CD4-positive, alpha-beta T cell (primary cell): Measurements from ENCODE around the gene HACD1. TPM values are rescaled to one million over a fixed set of nuclear protein-coding genes. Genes with fewer than 3 reads are reported as not detected.

ENCODE experiments used
- ATAC-seq: fragments of 200-7000 bp; cut with Tn5 transposase; one replicate; pipeline ENCODE4 v1.10.0; 2022; ENCODE audit warnings: mild to moderate bottlenecking; ENCODE audit not compliant: poor library complexity
- CTCF ChIA-PET: fragments of 350-600 bp; sonication (Branson Sonifier 250); formaldehyde crosslinking; loops from one replicate; lab custom pipeline; 2021; ENCODE audit warnings: antibody characterized with exemption, inconsistent platforms; lab: Charles Lee
- POLR2A ChIA-PET: fragments of 350-600 bp; sonication (Branson Sonifier 250); formaldehyde crosslinking; loops from one replicate; lab custom pipeline; 2021; ENCODE audit warnings: antibody characterized with exemption, inconsistent platforms; lab: Charles Lee
- DNase-seq, 14 experiments: peaks; one replicate each; pipeline ENCODE4 v3.0.0-alpha.2; 2013 to 2020; ENCODE audit warnings: mixed read lengths in 2 of 14
- H3K27ac ChIP-seq, 2 donors: one replicate each; pipeline versions ENCODE4 v1.5.1 to v1.7.0; 2013; ENCODE audit warnings: low read length in 2 of 2, low read depth in 1 of 2, mild to moderate bottlenecking in 1 of 2
- H3K27me3 ChIP-seq, 2 experiments: 1 replicate in 1 of 2; 2 replicates in 1 of 2; pipeline versions ENCODE4 v1.6.1 to v1.7.0; 2013; ENCODE audit warnings: low read length in 2 of 2, control low read depth in 1 of 2, mild to moderate bottlenecking in 1 of 2, moderate library complexity in 1 of 2; ENCODE audit not compliant: insufficient read depth in 2 of 2, control insufficient read depth in 1 of 2
- H3K36me3 ChIP-seq: one replicate; pipeline ENCODE4 v1.6.1; 2013; ENCODE audit warnings: low read length, control low read depth; ENCODE audit not compliant: insufficient read depth
- H3K4me1 ChIP-seq: one replicate; pipeline ENCODE4 v1.6.1; 2013; ENCODE audit warnings: low read length, control low read depth; ENCODE audit not compliant: insufficient read depth
- H3K4me3 ChIP-seq: one replicate; pipeline ENCODE4 v1.5.1; 2013; ENCODE audit warnings: mild to moderate bottlenecking, low read length, moderate library complexity
- H3K9me3 ChIP-seq, 2 experiments: 1 replicate in 1 of 2; 2 replicates in 1 of 2; pipeline versions ENCODE4 v1.6.1 to v1.7.0; 2013; ENCODE audit warnings: low read length in 2 of 2, mild to moderate bottlenecking in 2 of 2, control low read depth in 1 of 2, moderate library complexity in 1 of 2; ENCODE audit not compliant: control insufficient read depth in 1 of 2, insufficient read depth in 1 of 2
- H3K27ac Mint-ChIP-seq: one replicate; pipeline ENCODE4 v1.8.0; 2020; ENCODE audit warnings: mixed read lengths
- H3K27me3 Mint-ChIP-seq: one replicate; pipeline ENCODE4 v1.8.0; 2021; ENCODE audit warnings: mixed read lengths
- H3K36me3 Mint-ChIP-seq: one replicate; pipeline ENCODE4 v1.8.0; 2021; ENCODE audit warnings: low read depth, mixed read lengths
- H3K4me1 Mint-ChIP-seq: one replicate; pipeline ENCODE4 v1.8.0; 2021; ENCODE audit warnings: low read depth, mixed read lengths
- H3K4me3 Mint-ChIP-seq: one replicate; pipeline ENCODE4 v1.8.0; 2020; ENCODE audit warnings: mild to moderate bottlenecking, mixed read lengths
- H3K9me3 Mint-ChIP-seq: one replicate; pipeline ENCODE4 v1.8.0; 2020; ENCODE audit warnings: mixed read lengths
- intact Hi-C, 2 experiments: fragments of 100-400 bp; cut with DNase I in 1 of 2; cut with micrococcal nuclease in 1 of 2; formaldehyde crosslinking; loops; one replicate each; pipeline versions ENCODE4 v1.15.1 to v1.9.0; 2023 to 2025; cut with DNase I, micrococcal nuclease
- total RNA-seq, 174 experiments: library from RNA in 2 of 174; stranded (reverse) in 2 of 174; gene quantifications; one replicate each; pipeline ENCODE4 v1.2.3 and lab custom pipeline; 2021 to 2026
- TF ChIP-seq, protein P1 (sequence below): fragments of 200-600 bp; IDR thresholded peaks from one replicate; pipeline ENCODE4 v1.8.0; 2022; ENCODE audit warnings: antibody characterized with exemption, mild to moderate bottlenecking

Gene HACD1
- total RNA-seq, 2 experiments from 2014 or later: 0.75 to 0.77 TPM

DNA sequence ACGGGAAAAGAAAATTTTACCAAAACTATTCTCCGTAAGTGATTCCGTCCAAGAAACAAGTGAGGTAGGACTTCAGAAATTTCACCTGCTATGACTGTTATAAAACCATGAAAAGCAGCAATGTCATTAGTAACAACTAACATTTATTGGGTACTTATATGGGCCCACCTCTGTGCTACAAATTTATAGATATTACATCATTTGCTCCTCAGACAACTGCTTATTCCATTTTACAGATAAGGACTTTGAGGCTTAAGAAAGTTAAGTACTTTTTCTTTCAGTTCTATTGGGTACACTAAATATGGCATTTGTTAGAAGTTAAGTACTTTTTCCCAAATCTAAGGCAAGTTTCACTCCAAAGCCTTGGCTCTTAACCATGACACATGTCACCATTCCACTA is 36.3 kb downstream of the HACD1 start:
- ATAC-seq (no peak), DNase-seq (no peak)
- Histone ChIP-seq H3K9me3 (no peaks in the 10 kb centered on the region), H3K4me1 (no peaks in the 10 kb centered on the region), H3K27me3 (no peaks in the 10 kb centered on the region), H3K4me3 (no peak overlapping the region), H3K36me3 (no peaks in the 10 kb centered on the region), H3K27ac (no peak overlapping the region)
- H3K27ac Mint-ChIP-seq: no peak overlapping the region
- peaks cover 5% of the 10 kb centered on the region for H3K27me3 Mint-ChIP-seq
- H3K4me3 Mint-ChIP-seq: no peak overlapping the region
- intact Hi-C loops: no loop called here
- H3K36me3 Mint-ChIP-seq: no peaks in the 10 kb centered on the region
- no peaks in the 10 kb centered on the region for H3K9me3 Mint-ChIP-seq
- H3K4me1 Mint-ChIP-seq: no peaks in the 10 kb centered on the region
- ChIA-PET CTCF (no interaction called here), POLR2A (no interaction called here)
- TF ChIP-seq, protein P1, sequence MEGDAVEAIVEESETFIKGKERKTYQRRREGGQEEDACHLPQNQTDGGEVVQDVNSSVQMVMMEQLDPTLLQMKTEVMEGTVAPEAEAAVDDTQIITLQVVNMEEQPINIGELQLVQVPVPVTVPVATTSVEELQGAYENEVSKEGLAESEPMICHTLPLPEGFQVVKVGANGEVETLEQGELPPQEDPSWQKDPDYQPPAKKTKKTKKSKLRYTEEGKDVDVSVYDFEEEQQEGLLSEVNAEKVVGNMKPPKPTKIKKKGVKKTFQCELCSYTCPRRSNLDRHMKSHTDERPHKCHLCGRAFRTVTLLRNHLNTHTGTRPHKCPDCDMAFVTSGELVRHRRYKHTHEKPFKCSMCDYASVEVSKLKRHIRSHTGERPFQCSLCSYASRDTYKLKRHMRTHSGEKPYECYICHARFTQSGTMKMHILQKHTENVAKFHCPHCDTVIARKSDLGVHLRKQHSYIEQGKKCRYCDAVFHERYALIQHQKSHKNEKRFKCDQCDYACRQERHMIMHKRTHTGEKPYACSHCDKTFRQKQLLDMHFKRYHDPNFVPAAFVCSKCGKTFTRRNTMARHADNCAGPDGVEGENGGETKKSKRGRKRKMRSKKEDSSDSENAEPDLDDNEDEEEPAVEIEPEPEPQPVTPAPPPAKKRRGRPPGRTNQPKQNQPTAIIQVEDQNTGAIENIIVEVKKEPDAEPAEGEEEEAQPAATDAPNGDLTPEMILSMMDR: no peak

DNA sequence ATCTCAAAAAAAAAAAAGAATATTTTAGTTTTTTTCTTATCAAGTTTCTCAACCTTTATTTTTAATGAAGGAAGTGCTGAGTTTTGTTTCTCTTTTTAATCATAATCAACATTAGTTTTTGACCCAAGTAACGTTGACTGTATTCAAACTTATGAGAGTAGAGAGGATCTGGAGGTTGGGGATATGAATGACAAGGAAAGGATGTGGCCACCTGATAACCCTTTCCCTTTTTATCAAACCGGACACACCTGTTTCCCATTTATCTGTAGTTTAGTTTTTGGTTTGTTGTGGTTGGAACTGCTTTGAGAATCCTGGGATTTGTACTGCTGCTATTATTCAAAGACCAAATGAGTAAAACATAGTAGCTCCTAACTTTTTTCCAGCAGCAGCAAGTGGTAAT is 38.6 kb downstream of the HACD1 start:
- H3K4me1 ChIP-seq: no peaks in the 10 kb centered on the region
- Mint-ChIP-seq H3K36me3 (no peaks in the 10 kb centered on the region), H3K27me3 (no peaks in the 10 kb centered on the region), H3K4me3 (no peak overlapping the region), H3K27ac (no peak overlapping the region), H3K9me3 (no peaks in the 10 kb centered on the region), H3K4me1 (no peaks in the 10 kb centered on the region)
- H3K27ac ChIP-seq: no peak overlapping the region
- intact Hi-C loops: no loop called here
- no peak for DNase-seq
- TF ChIP-seq, protein P1: no peak
- ATAC-seq: no peak
- H3K9me3 ChIP-seq: no peaks in the 10 kb centered on the region
- CTCF ChIA-PET: no interaction called here
- H3K36me3 ChIP-seq: no peaks in the 10 kb centered on the region
- POLR2A ChIA-PET: no interaction called here
- no peak overlapping the region for H3K4me3 ChIP-seq
- H3K27me3 ChIP-seq: no peaks in the 10 kb centered on the region

DNA sequence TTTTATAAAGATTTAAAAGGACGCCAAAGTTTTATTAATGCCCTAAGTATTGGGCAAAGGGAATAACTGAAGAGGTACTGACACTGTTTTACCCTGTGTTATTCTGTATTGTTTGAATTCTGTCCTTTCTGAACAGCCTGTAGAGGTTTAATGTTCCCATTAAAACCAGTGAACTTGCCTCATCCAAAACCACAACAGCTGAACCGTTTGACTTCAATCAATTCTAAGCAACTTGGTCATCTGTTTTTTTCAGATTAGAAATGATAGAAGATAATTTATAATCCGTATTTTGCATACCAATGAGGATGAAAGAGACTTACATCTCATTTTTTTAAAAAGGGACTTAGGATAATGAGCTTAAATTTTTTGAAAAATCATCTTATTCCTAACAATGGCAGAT is 40.4 kb downstream of the HACD1 start:
- Mint-ChIP-seq H3K27me3 (no peaks in the 10 kb centered on the region), H3K4me3 (no peak overlapping the region), H3K9me3 (no peaks in the 10 kb centered on the region), H3K27ac (no peak overlapping the region), H3K36me3 (no peaks in the 10 kb centered on the region), H3K4me1 (no peaks in the 10 kb centered on the region)
- ChIA-PET POLR2A (no interaction called here), CTCF (no interaction called here)
- Histone ChIP-seq H3K4me1 (no peaks in the 10 kb centered on the region), H3K4me3 (no peak overlapping the region), H3K27ac (no peak overlapping the region), H3K9me3 (no peaks in the 10 kb centered on the region), H3K27me3 (no peaks in the 10 kb centered on the region), H3K36me3 (no peaks in the 10 kb centered on the region)
- DNase-seq (no peak), ATAC-seq (no peak)
- intact Hi-C loops: no loop called here
- TF ChIP-seq, protein P1: no peak
